Skin epidermis (tissue), 12 donors: ENCODE results near the gene TCOF1.
"Not testable (repeated sequence)": the region's sequence is repeated elsewhere in the genome, so short reads cannot be mapped to it uniquely, and the experiment has no call there.

Experiments
- H3K27ac ChIP-seq, 21 experiments: fragments of 200-600 bp; sonication (generic) in 11 of 21; one replicate each; pipeline ENCODE4 v1.5.0; 2020; ENCODE audit warnings: mild to moderate bottlenecking in 3 of 21, inconsistent platforms in 2 of 21, moderate library complexity in 2 of 21
- H3K4me3 ChIP-seq, 7 experiments: fragments of 200-600 bp; sonication (generic) in 2 of 7; one replicate each; pipeline ENCODE4 v1.5.0; 2020; ENCODE audit warnings: inconsistent platforms in 2 of 7, mild to moderate bottlenecking in 2 of 7, moderate library complexity in 1 of 7

Gene TCOF1

GRCh38 chr5:150410524-150411244 is 53.2 kb downstream of the TCOF1 start:
- peak overlapping the region; percentile 51 to 93 (median 85) for H3K27ac ChIP-seq
- peak overlapping the region; percentile 34 to 57 (median 42) for H3K4me3 ChIP-seq

GRCh38 chr5:150411245-150411979 is 53.9 kb downstream of the TCOF1 start:
- Histone ChIP-seq H3K4me3 (peak overlapping the region; percentile 34 to 57 (median 42)), H3K27ac (peak overlapping the region; percentile 51 to 93 (median 85))

- Histone ChIP-seq H3K27ac (peak within 1 kb of the TSS; percentile 60 to 93 (median 85)), H3K4me3 (peak within 1 kb of the TSS; percentile 34 to 57 (median 42))
These were observed 55.0 kb downstream of the TCOF1 start, which contains the start of gene CD74 for GRCh38 chr5:150412319-150413175. Gene CD74, minus strand, starts transcription at chr5:150412910. Its CDS starts 161 bp downstream, at chr5:150412749.

GRCh38 chr5:150413176-150413901 is 55.8 kb downstream of the TCOF1 start:
- Histone ChIP-seq H3K27ac (peak overlapping the region; percentile 34 to 93 (median 85)), H3K4me3 (peak overlapping the region in 2 of 7 experiments; percentile 45 to 51)

GRCh38 chr5:150413902-150414790 is 56.6 kb downstream of the TCOF1 start:
- not testable (repeated sequence) for H3K4me3 ChIP-seq

GRCh38 chr5:150419630-150420270 is 62.3 kb downstream of the TCOF1 start:
- H3K27ac ChIP-seq: peak overlapping the region in 2 of 21 experiments; percentile 25 to 70
- H3K4me3 ChIP-seq: no peak overlapping the region

More at GRCh38 chr5:150413902-150414790, 56.6 kb downstream of the TCOF1 start:
- peak overlapping the region; percentile 34 to 93 (median 85) for H3K27ac ChIP-seq

GRCh38 chr5:150422075-150422474 is 64.6 kb downstream of the TCOF1 start:
- Histone ChIP-seq H3K27ac (no peak overlapping the region), H3K4me3 (no peak overlapping the region)

- H3K27ac ChIP-seq: no peak overlapping the region
These were observed 65.3 kb downstream of the TCOF1 start for GRCh38 chr5:150422758-150423157.

GRCh38 chr5:150426165-150426564 is 68.7 kb downstream of the TCOF1 start:
- H3K27ac ChIP-seq: not testable (repeated sequence)

More at GRCh38 chr5:150422758-150423157, 65.3 kb downstream of the TCOF1 start:
- H3K4me3 ChIP-seq: no peak overlapping the region

GRCh38 chr5:150428106-150428876 is 70.8 kb downstream of the TCOF1 start:
- H3K27ac ChIP-seq: peak overlapping the region in 2 of 21 experiments; percentile 28 to 54
- H3K4me3 ChIP-seq: no peak overlapping the region

More at GRCh38 chr5:150426165-150426564, 68.7 kb downstream of the TCOF1 start:
- not testable (repeated sequence) for H3K4me3 ChIP-seq

- H3K27ac ChIP-seq: no peak overlapping the region
- no peak overlapping the region for H3K4me3 ChIP-seq
These were observed 71.5 kb downstream of the TCOF1 start for GRCh38 chr5:150428978-150429377.

GRCh38 chr5:150429410-150429873 is 71.9 kb downstream of the TCOF1 start:
- no peak overlapping the region for H3K27ac ChIP-seq
- no peak overlapping the region for H3K4me3 ChIP-seq

GRCh38 chr5:150431048-150431447 is 73.6 kb downstream of the TCOF1 start:
- H3K27ac ChIP-seq: no peak overlapping the region
- H3K4me3 ChIP-seq: no peak overlapping the region

- H3K4me3 ChIP-seq: no peak overlapping the region
- H3K27ac ChIP-seq: peak overlapping the region in 2 of 21 experiments; percentile 2 to 34
These were observed 74.1 kb downstream of the TCOF1 start for GRCh38 chr5:150431574-150431973.

GRCh38 chr5:150434464-150434863 is 77.0 kb downstream of the TCOF1 start:
- Histone ChIP-seq H3K27ac (no peak overlapping the region), H3K4me3 (no peak overlapping the region)

GRCh38 chr5:150436141-150436680 is 78.7 kb downstream of the TCOF1 start:
- Histone ChIP-seq H3K4me3 (no peak overlapping the region), H3K27ac (peak overlapping the region in 1 of 21 experiments; percentile 42)
